ENCODE results near the gene KCNQ2.

KCNQ2 gene

DNA sequence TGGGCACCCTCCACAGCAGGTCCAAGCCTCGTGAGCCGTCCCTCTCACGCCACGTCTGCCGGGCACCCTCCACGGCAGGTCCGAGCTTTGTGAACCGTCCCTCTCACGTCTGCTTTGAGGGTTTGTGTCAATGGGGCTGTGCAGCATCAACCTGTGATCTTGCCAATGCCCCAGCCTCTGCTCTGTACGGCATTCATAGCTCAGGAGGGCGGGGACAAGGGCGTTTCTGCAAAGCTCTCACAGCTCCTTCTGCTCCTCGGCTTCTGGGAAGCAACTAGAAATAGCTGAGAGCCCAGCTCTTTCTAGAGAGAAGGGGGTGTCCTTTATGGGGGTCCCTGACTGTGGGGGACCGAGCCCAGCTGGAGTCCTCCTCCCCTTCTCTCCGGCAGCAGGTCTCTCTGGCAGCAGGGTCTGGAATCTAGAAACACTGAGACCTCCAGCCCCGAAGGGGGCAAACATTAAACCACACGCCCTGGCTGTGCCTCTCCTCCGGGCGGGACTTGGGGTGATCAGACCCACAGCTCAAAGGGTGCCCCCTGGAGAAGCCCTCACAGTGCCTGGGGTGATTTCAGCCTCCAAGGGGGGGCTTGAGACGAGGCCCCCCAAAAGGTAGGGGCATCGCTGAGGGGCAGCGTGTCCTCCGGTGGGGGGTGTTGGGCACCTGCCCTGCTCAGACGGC lies 70.1 kb downstream of the KCNQ2 start:
- WGBS, 2 donors (ENCODE audit: extremely low coverage in 2 of 2, insufficient read length in 2 of 2, insufficient replicate concordance in 1 of 2) = no CpG with 5 or more reads among the region's 24 CpGs
- no peak overlapping the region for H3K4me3 ChIP-seq (ENCODE audit: low read length in 2 of 2)
- no peak overlapping the region for H3K4ac ChIP-seq (ENCODE audit: low read length)
- H3K27me3 ChIP-seq (ENCODE audit: control insufficient read depth in 3 of 3, insufficient read depth in 3 of 3, low read depth in 1 of 3, low read length in 3 of 3) = peaks cover 0 to 3% (median 0%) of the 10 kb centered on the region in 3 experiments
- peak overlapping the region; percentile 62 for H2BK5ac ChIP-seq (ENCODE audit: low read length)
- H2AK5ac ChIP-seq (ENCODE audit: low read depth, low read length) = peak overlapping the region; percentile 95
- H3K27ac ChIP-seq (replicated peaks; ENCODE audit: low read length) = no peak overlapping the region
- peaks cover 3% of the 10 kb centered on the region for H3K79me1 ChIP-seq (ENCODE audit: low read depth, low read length)
- DNase-seq (ENCODE audit: low spot score) = no peak
- peaks cover 0 to 4% of the 10 kb centered on the region in 2 donors for H3K9me3 ChIP-seq (replicated peaks in 1 of 2; ENCODE audit: control insufficient read depth in 2 of 2, insufficient read depth in 1 of 2, low read depth in 1 of 2, low read length in 2 of 2)
- peaks cover 0 to 5% of the 10 kb centered on the region in 2 donors for H3K4me1 ChIP-seq (ENCODE audit: control insufficient read depth in 2 of 2, insufficient read depth in 1 of 2, low read depth in 1 of 2, low read length in 2 of 2)
- H3K36me3 ChIP-seq (replicated peaks in 1 of 2; ENCODE audit: control insufficient read depth in 2 of 2, insufficient read depth in 2 of 2, low read length in 2 of 2) = no peaks in the 10 kb centered on the region
- H2BK15ac ChIP-seq (ENCODE audit: low read length) = peak overlapping the region; percentile 55
- H3K14ac ChIP-seq (ENCODE audit: low read length) = peak overlapping the region; percentile 98
- peak overlapping the region; percentile 60 for H3K9ac ChIP-seq (ENCODE audit: low read depth, low read length, poor library complexity)
- no peak overlapping the region for H3K4me2 ChIP-seq (ENCODE audit: insufficient read depth, low read length, poor library complexity, severe bottlenecking)
- no peak overlapping the region for H4K91ac ChIP-seq (ENCODE audit: low read depth, low read length, poor library complexity)
- peak overlapping the region; percentile 84 for H2BK12ac ChIP-seq (ENCODE audit: low read length)
- H2AFZ ChIP-seq (ENCODE audit: low read length) = no peak overlapping the region
- H4K8ac ChIP-seq (ENCODE audit: low read depth, low read length) = no peak overlapping the region
- no peak overlapping the region for H2BK120ac ChIP-seq (ENCODE audit: low read depth, low read length)
- peak overlapping the region; percentile 85 for H3K18ac ChIP-seq (ENCODE audit: low read length)
- peak overlapping the region; percentile 73 for H3K23ac ChIP-seq (ENCODE audit: low read depth, low read length, poor library complexity)

DNA sequence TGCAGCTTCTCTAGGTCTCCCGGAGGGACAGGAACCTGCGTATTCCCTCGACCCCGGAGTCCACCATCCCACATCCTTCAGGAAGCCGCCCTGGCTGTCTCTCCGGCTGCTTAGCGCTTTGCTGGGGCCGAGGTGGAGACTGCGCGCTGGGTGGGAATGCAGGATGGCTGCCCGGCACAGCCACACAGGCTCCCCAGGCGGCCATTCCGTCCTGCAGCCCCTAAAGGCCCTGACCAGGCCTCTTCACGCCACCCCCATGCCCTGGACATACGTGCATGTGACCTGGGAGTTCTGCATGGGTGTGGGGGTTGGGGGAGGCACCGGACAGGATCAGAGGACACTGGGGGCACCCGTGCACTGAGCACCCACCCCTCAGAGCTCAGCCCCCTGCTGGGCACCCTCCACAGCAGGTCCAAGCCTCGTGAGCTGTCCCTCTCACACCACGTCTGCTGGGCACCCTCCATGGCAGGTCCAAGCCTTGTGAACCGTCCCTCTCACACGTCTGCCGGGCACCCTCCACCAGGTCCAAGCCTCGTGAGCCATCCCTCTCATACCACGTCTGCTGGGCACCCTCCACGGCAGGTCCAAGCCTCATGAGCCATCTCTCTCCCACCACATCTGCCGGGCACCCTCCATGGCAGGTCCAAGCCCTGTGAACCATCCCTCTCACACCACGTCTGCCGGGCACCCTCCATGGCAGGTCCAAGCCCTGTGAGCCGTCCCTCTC lies 70.9 kb downstream of the KCNQ2 start:
- Histone ChIP-seq H2BK15ac (ENCODE audit: low read length) (no peak overlapping the region), H2BK12ac (ENCODE audit: low read length) (peak overlapping the region; percentile 84), H4K8ac (ENCODE audit: low read depth, low read length) (no peak overlapping the region), H3K79me1 (ENCODE audit: low read depth, low read length) (peaks cover 3% of the 10 kb centered on the region), H3K4me3 (ENCODE audit: low read length in 2 of 2) (no peak overlapping the region), H3K27ac (replicated peaks; ENCODE audit: low read length) (no peak overlapping the region), H3K14ac (ENCODE audit: low read length) (peak overlapping the region; percentile 98), H3K4me1 (ENCODE audit: control insufficient read depth in 2 of 2, insufficient read depth in 1 of 2, low read depth in 1 of 2, low read length in 2 of 2) (peaks cover 0 to 5% of the 10 kb centered on the region in 2 donors), H3K23ac (ENCODE audit: low read depth, low read length, poor library complexity) (peak overlapping the region; percentile 73), H3K4me2 (ENCODE audit: insufficient read depth, low read length, poor library complexity, severe bottlenecking) (no peak overlapping the region), H3K4ac (ENCODE audit: low read length) (no peak overlapping the region), H2AK5ac (ENCODE audit: low read depth, low read length) (peak overlapping the region; percentile 95), H3K18ac (ENCODE audit: low read length) (peak overlapping the region; percentile 85), H3K9ac (ENCODE audit: low read depth, low read length, poor library complexity) (no peak overlapping the region), H2BK120ac (ENCODE audit: low read depth, low read length) (no peak overlapping the region), H4K91ac (ENCODE audit: low read depth, low read length, poor library complexity) (no peak overlapping the region), H2AFZ (ENCODE audit: low read length) (no peak overlapping the region), H3K27me3 (ENCODE audit: control insufficient read depth in 3 of 3, insufficient read depth in 3 of 3, low read depth in 1 of 3, low read length in 3 of 3) (peaks cover 0 to 3% (median 0%) of the 10 kb centered on the region in 3 experiments), H2BK5ac (ENCODE audit: low read length) (no peak overlapping the region), H3K9me3 (replicated peaks in 1 of 2; ENCODE audit: control insufficient read depth in 2 of 2, insufficient read depth in 1 of 2, low read depth in 1 of 2, low read length in 2 of 2) (peaks cover 0 to 4% of the 10 kb centered on the region in 2 donors), H3K36me3 (replicated peaks in 1 of 2; ENCODE audit: control insufficient read depth in 2 of 2, insufficient read depth in 2 of 2, low read length in 2 of 2) (no peaks in the 10 kb centered on the region)
- no CpG with 5 or more reads among the region's 29 CpGs for WGBS, 2 donors (ENCODE audit: extremely low coverage in 2 of 2, insufficient read length in 2 of 2, insufficient replicate concordance in 1 of 2)
- DNase-seq (ENCODE audit: low spot score) = no peak

DNA sequence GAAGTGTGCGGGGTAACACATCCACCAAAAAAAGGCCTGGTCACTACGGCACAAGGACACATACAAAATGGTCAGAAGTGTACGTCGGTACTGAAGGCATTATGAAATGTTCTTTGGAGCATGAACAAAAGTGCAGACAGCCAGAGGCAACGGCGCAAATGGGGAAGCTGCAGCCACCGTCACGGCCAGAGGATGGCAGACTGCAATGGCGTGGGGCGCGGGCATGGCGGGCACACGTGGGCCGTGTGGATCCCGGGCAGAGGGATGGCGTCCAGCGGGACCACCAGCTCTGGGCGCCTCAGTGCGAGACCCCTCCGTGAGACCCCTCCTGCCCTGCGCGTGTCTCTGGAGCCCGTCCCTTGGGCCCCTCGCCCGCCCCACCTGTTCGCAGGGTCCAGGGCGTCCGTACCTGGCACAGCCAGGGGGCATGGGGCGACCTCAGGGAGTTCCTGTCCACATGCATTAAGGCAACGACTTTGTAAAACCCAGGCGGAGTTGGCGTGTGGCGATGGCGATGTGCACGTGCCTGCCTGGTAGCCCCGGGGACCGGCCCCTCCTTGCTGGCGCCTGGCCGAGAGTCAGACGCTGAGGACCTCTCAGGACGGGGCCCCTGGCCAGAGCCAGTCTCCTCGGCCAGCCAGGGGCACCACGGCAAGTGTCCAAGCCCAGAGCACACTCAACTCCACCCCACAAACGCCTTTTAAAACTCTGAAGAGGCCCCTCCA lies 71.8 kb downstream of the KCNQ2 start:
- WGBS, 2 donors (ENCODE audit: extremely low coverage in 2 of 2, insufficient read length in 2 of 2, insufficient replicate concordance in 1 of 2) = no CpG with 5 or more reads among the region's 44 CpGs
- Histone ChIP-seq H3K4me2 (ENCODE audit: insufficient read depth, low read length, poor library complexity, severe bottlenecking) (no peak overlapping the region), H3K4me1 (ENCODE audit: control insufficient read depth in 2 of 2, insufficient read depth in 1 of 2, low read depth in 1 of 2, low read length in 2 of 2) (peaks cover 0 to 5% of the 10 kb centered on the region in 2 donors), H3K18ac (ENCODE audit: low read length) (peak overlapping the region; percentile 45), H3K14ac (ENCODE audit: low read length) (no peak overlapping the region), H2AFZ (ENCODE audit: low read length) (no peak overlapping the region), H3K79me1 (ENCODE audit: low read depth, low read length) (peaks cover 5% of the 10 kb centered on the region), H3K9me3 (replicated peaks in 1 of 2; ENCODE audit: control insufficient read depth in 2 of 2, insufficient read depth in 1 of 2, low read depth in 1 of 2, low read length in 2 of 2) (peaks cover 0 to 4% of the 10 kb centered on the region in 2 donors), H3K4me3 (ENCODE audit: low read length in 2 of 2) (no peak overlapping the region), H3K36me3 (replicated peaks in 1 of 2; ENCODE audit: control insufficient read depth in 2 of 2, insufficient read depth in 2 of 2, low read length in 2 of 2) (no peaks in the 10 kb centered on the region), H2BK15ac (ENCODE audit: low read length) (no peak overlapping the region), H4K91ac (ENCODE audit: low read depth, low read length, poor library complexity) (no peak overlapping the region), H3K23ac (ENCODE audit: low read depth, low read length, poor library complexity) (no peak overlapping the region), H2BK12ac (ENCODE audit: low read length) (no peak overlapping the region), H2BK120ac (ENCODE audit: low read depth, low read length) (no peak overlapping the region), H2BK5ac (ENCODE audit: low read length) (no peak overlapping the region), H2AK5ac (ENCODE audit: low read depth, low read length) (no peak overlapping the region), H3K4ac (ENCODE audit: low read length) (no peak overlapping the region), H3K27me3 (ENCODE audit: control insufficient read depth in 3 of 3, insufficient read depth in 3 of 3, low read depth in 1 of 3, low read length in 3 of 3) (peaks cover 0 to 3% (median 0%) of the 10 kb centered on the region in 3 experiments), H3K9ac (ENCODE audit: low read depth, low read length, poor library complexity) (no peak overlapping the region), H3K27ac (replicated peaks; ENCODE audit: low read length) (no peak overlapping the region), H4K8ac (ENCODE audit: low read depth, low read length) (no peak overlapping the region)
- no peak for DNase-seq (ENCODE audit: low spot score)

Measured in neuronal stem cell (in vitro differentiated cells).